ENCODE data around the gene AADAT. TPM values are rescaled to one million over a fixed set of nuclear protein-coding genes. Genes with fewer than 3 reads are reported as not detected.
"Not testable (repeated sequence)": the region's sequence is repeated elsewhere in the genome, so short reads cannot be mapped to it uniquely, and the experiment has no call there.

The AADAT gene
- total RNA-seq, 1 donor = 3.9 TPM

DNA sequence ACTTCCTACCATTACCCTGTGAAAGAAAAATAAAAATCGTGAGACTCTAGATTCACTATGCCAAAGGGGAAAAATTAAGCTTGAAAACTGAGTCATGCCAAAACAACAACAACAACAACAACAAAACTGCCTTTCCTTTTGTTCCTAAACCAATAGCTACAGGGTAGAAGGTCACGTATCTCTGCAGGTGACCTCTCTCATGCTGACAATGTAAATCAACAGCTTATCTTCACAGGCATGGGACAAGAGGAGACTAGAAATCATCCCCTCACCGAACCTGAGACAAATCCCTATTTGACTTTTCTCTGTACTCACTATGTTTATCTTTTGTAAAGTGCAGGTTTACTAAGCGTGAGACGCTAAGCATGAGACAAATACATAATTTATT is 20.5 kb upstream of the AADAT start:
- no peak overlapping the region for H3K4me3 ChIP-seq (ENCODE audit: low read depth, low read length)
- DNase-seq (ENCODE audit: low read depth) = no peak
- TF ChIP-seq, protein P1, sequence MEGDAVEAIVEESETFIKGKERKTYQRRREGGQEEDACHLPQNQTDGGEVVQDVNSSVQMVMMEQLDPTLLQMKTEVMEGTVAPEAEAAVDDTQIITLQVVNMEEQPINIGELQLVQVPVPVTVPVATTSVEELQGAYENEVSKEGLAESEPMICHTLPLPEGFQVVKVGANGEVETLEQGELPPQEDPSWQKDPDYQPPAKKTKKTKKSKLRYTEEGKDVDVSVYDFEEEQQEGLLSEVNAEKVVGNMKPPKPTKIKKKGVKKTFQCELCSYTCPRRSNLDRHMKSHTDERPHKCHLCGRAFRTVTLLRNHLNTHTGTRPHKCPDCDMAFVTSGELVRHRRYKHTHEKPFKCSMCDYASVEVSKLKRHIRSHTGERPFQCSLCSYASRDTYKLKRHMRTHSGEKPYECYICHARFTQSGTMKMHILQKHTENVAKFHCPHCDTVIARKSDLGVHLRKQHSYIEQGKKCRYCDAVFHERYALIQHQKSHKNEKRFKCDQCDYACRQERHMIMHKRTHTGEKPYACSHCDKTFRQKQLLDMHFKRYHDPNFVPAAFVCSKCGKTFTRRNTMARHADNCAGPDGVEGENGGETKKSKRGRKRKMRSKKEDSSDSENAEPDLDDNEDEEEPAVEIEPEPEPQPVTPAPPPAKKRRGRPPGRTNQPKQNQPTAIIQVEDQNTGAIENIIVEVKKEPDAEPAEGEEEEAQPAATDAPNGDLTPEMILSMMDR (IDR thresholded peaks at IDR 0.05; ENCODE audit: insufficient read depth, low read depth, low read length) = no peak

DNA sequence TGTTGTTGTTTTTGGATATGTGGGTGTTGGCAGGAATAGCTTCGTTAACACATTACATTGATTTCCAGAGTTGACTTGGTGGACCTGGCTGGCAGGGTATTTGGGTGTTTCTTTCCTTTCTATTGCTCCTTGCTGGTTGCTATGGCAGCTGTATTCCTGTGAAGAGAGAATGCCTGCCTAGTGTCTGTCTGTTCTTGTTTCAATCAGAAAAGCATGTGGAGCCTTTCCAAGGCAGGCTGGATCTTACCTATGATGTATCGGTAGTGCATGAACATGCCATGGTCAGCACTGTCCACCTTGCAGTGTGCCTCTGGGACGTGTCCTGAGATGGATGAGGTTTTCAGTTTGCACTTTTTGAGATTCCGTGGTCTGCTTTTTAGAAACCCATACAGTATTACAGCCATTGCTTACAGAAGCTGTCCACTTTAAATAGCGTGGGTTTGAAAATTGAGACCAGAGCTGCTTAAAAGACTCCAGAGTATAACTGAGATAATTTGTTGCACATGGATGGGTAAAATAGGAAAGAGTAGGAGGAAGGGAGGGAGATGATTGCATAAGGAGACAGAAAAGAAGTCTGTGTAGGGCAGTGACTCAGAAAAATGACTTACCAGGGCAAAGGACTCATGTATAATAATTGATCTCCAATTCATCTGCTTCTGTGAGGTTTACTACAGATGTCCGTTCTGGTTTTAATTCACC is 20.0 kb upstream of the AADAT start:
- TF ChIP-seq, protein P1 (IDR thresholded peaks at IDR 0.05; ENCODE audit: insufficient read depth, low read depth, low read length) = no peak
- H3K4me3 ChIP-seq (ENCODE audit: low read depth, low read length) = no peak overlapping the region
- DNase-seq (ENCODE audit: low read depth) = peak; percentile 13

DNA sequence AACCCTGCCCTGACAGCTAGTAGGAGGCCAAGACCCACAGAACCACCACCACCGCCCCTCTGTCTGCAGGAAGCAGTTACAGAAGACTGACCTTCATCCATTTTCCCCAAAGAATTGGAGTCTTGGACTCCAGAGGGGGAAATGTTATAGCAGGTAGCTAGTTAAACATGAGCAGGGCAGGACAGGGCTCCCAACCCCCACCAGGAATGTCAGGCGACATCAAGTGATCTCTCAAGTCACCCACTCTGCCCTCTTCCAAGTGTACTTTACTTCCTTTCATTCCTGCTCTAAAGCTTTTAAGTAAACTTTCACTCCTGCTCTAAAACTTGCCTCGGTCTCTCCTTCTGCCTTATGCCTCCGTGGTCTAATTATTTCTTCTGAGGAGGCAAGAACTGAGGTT is 17.1 kb upstream of the AADAT start:
- TF ChIP-seq, protein P1 (IDR thresholded peaks at IDR 0.05; ENCODE audit: insufficient read depth, low read depth, low read length) = no peak
- no peak overlapping the region for H3K4me3 ChIP-seq (ENCODE audit: low read depth, low read length)
- DNase-seq (ENCODE audit: low read depth) = no peak

DNA sequence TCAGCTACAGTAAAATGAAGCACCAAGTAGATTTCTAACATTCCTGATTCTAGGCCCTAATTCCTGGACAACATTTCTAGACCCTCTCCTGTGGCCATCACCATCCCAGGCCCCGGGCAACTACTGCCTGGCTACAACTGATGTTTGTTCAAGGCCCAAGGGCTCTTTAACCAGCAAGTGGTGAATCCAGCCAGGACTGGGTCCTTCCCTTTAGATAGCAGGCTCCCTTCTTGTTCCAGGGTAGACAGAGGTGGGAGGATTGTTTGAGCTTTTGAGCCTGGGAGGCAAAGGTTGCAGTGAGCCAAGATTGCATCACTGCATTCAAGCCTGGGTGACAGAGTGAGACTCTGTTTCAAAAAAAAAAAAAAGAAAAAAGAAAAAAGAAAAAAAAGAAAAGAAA is 12.7 kb upstream of the AADAT start:
- H3K4me3 ChIP-seq (ENCODE audit: low read depth, low read length) = no peak overlapping the region
- TF ChIP-seq, protein P1 (IDR thresholded peaks at IDR 0.05; ENCODE audit: insufficient read depth, low read depth, low read length) = no peak
- no peak for DNase-seq (ENCODE audit: low read depth)

DNA sequence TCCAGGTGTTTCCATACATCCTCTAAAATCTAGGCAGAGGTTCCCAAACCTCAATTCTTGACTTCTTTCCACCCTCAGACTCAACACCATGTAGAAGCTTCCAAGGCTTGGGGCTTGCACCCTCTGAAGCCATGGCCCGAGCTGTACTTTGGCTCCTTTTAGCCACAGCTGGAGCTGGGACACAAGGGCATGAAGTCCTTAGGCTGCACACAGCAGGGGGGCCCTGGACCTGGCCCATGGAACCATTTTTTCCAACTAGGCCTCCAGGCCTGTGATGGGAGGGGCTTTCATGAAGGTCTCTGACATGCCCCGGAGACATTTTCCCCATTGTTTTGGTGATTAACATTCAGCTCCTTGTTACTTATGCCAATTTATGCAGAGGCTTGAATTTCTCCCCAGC is 8.4 kb upstream of the AADAT start:
- not testable (repeated sequence) for DNase-seq (ENCODE audit: low read depth); H3K4me3 ChIP-seq (ENCODE audit: low read depth, low read length)

DNA sequence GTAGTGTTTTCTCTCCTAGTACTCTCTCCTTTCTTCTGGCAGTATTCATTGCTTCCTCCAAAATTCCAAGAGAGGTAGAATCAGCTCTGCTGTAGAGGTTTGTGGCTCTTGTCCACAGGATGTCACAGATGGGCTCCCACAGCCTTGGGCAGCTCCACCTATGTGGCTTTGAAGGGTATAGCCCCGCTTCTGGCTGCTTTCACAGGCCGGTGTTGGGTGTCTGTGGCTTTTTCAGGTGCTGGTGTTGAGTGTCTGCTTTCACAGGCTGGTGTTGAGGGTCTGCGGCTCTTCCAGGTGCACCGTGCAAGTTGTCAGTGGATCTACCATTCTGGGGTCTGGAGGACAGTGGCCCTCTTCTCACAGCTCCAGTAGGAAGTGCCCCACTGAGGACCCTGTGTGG is 7.9 kb upstream of the AADAT start:
- H3K4me3 ChIP-seq (ENCODE audit: low read depth, low read length) = no peak overlapping the region
- TF ChIP-seq, protein P1 (IDR thresholded peaks at IDR 0.05; ENCODE audit: insufficient read depth, low read depth, low read length) = no peak
- DNase-seq (ENCODE audit: low read depth) = no peak

DNA sequence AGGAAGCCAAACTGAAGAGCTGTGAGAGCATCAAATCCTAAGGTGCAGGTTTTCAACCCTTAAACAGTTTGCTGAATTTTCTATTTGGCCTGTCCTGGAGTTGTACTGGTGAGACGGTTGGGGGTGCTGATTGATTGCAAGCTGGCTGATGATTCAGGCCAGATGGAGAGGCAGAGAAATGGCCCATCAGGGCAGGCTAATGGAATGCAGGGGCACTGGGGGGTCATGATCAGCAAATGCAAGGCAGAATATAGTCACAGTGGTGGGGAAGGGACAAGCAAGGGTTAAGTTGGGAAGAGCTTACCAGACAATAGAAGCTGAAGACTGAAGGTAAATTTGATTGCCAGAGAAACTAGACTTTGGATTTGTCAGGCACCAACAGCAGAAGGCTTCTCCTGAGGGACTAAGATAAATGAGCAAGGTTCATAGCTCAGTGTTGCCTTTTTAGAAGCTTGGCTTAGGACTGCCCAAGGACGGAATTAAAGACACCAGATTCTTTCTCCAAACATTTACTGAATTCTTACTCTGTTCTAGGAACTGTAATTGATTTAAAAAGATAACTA is 4.3 kb upstream of the AADAT start:
- H3K4me3 ChIP-seq (ENCODE audit: low read depth, low read length) = no peak overlapping the region
- no peak for DNase-seq (ENCODE audit: low read depth)
- TF ChIP-seq, protein P1 (IDR thresholded peaks at IDR 0.05; ENCODE audit: insufficient read depth, low read depth, low read length) = no peak

All from fibroblast of villous mesenchyme (primary cell).